PC-3 (cell line): ENCODE data around the gene IL1RAPL2. TPM values are rescaled to one million over a fixed set of nuclear protein-coding genes. Genes with fewer than 3 reads are reported as not detected.
A peak's percentile ranks its signal among the peaks of the same experiment; 100 is the strongest.

ENCODE experiments used
- ATAC-seq: fragments of 200-7000 bp; cut with Tn5 transposase; 2 replicates; pipeline ENCODE4 v1.9.1; 2020; ENCODE audit warnings: mild to moderate bottlenecking, moderate library complexity
- BruUV-seq: library from RNA; stranded (reverse); fragments of 400-500 nt; replicated peaks from 2 replicates; lab custom pipeline; 2021; lab: Mats Ljungman, UMichigan
- CTCF ChIA-PET: fragments of 300-600 bp; sonication (Branson Sonifier 250); formaldehyde crosslinking; loops from one replicate; lab custom pipeline; 2022; ENCODE audit warnings: antibody characterized with exemption; lab: Charles Lee
- POLR2A ChIA-PET: fragments of 300-600 bp; sonication (Branson Sonifier 250); formaldehyde crosslinking; loops from one replicate; lab custom pipeline; 2022; ENCODE audit warnings: antibody characterized with exemption; ENCODE audit not compliant: unreplicated experiment; lab: Charles Lee
- DNase-seq: peaks from one replicate; pipeline ENCODE4 v3.0.0-alpha.2; 2015
- H2AFZ ChIP-seq: fragments of 300-600 bp; sonication (generic); 2 replicates; pipeline ENCODE4 v1.6.0; 2016; ENCODE audit warnings: antibody characterized with exemption, low read length
- H3F3A ChIP-seq: fragments of 300-600 bp; sonication (generic); one replicate; pipeline ENCODE4 v1.6.0; 2017; ENCODE audit warnings: antibody characterized with exemption, low read length, control low read depth, mild to moderate bottlenecking; ENCODE audit not compliant: unreplicated experiment
- H3K27ac ChIP-seq: fragments of 300-600 bp; sonication (generic); 2 replicates; pipeline ENCODE4 v1.5.1; 2016; ENCODE audit warnings: mild to moderate bottlenecking, low read length
- H3K27me3 ChIP-seq: fragments of 300-600 bp; sonication (generic); 2 replicates; pipeline ENCODE4 v1.6.1; 2016; ENCODE audit warnings: low read length, mixed read lengths
- H3K36me3 ChIP-seq: fragments of 300-600 bp; sonication (generic); 2 replicates; pipeline ENCODE4 v1.6.1; 2016; ENCODE audit warnings: low read depth, mixed run types, low read length, mixed read lengths
- H3K4me1 ChIP-seq: fragments of 300-600 bp; sonication (generic); 2 replicates; pipeline ENCODE4 v1.5.1; 2016; ENCODE audit warnings: low read length; ENCODE audit not compliant: insufficient read depth
- H3K4me2 ChIP-seq: fragments of 300-600 bp; sonication (generic); 2 replicates; pipeline ENCODE4 v1.6.0; 2016; ENCODE audit warnings: low read length
- H3K4me3 ChIP-seq: fragments of 300-600 bp; sonication (generic); 2 replicates; pipeline ENCODE4 v1.5.1; 2016; ENCODE audit warnings: mild to moderate bottlenecking, low read length, mixed read lengths
- H3K79me2 ChIP-seq: fragments of 300-600 bp; sonication (generic); 2 replicates; pipeline ENCODE4 v1.6.1; 2017; ENCODE audit warnings: low read length, mixed read lengths
- H3K9ac ChIP-seq: fragments of 300-600 bp; sonication (generic); 2 replicates; pipeline ENCODE4 v1.6.0; 2016; ENCODE audit warnings: mild to moderate bottlenecking, low read length
- H3K9me2 ChIP-seq: fragments of 300-600 bp; sonication (generic); replicated peaks from 2 replicates; pipeline ENCODE4 v1.6.1; 2016; ENCODE audit warnings: mixed run types, low read length, mixed read lengths
- H3K9me3 ChIP-seq: fragments of 300-600 bp; sonication (generic); 2 replicates; pipeline ENCODE4 v1.6.1; 2016; ENCODE audit warnings: low read length, mixed read lengths
- H4K20me1 ChIP-seq: fragments of 300-600 bp; sonication (generic); 2 replicates; pipeline ENCODE4 v1.6.1; 2016; ENCODE audit warnings: low read length, mixed read lengths
- EZH2 ChIP-seq: fragments of 300-600 bp; sonication (generic); IDR thresholded peaks from one replicate; pipeline ENCODE4 v1.6.1; 2017; ENCODE audit warnings: antibody characterized with exemption, mild to moderate bottlenecking, low read length; ENCODE audit not compliant: unreplicated experiment
- EZH2phosphoT487 ChIP-seq: fragments of 300-600 bp; sonication (generic); IDR thresholded peaks from 2 replicates; pipeline ENCODE4 v1.6.1; 2018; ENCODE audit warnings: mild to moderate bottlenecking, antibody characterized with exemption, low read length, borderline replicate concordance
- intact Hi-C: fragments of 100-400 bp; cut with micrococcal nuclease; formaldehyde crosslinking; loops from 2 replicates; pipeline ENCODE4 v1.9.0; 2023
- total RNA-seq: library from RNA; depleted of rRNA; stranded (reverse); fragments of >200 nt; gene quantifications from 2 replicates; pipeline ENCODE4 v1.2.3, GENCODE V29; 2014
- TF ChIP-seq, protein P1 (sequence below): fragments of 300-600 bp; sonication (generic); conservative IDR thresholded peaks from 2 replicates; pipeline ENCODE4 v1.5.1; 2017; ENCODE audit warnings: antibody characterized with exemption, low read depth, mild to moderate bottlenecking, low read length

The IL1RAPL2 gene
- total RNA-seq, 1 experiment from 2014 or later = 0.62 TPM

DNA sequence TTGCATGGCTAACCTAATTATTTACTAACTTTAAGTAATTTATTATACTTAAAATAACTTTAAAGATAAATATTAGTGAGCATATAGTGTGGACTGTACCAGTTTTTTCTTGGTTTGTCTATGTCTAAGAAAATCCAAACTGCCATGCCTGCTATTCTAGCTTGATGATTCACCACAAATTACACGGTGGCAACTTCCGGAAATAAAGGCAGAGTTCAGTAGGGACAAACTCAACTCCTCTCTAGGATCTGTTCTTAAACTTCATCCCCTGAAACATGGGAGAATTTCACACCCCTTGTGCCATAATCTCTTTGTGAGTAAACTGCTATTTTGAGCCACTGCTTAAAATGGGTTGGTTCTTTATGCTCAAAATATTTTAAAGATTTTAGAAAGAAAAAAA is 1042.7 kb downstream of the IL1RAPL2 start:
- CTCF ChIA-PET = no interaction called here
- no TSS peak for BruUV-seq
- no peaks in the 10 kb centered on the region for H3K27me3 ChIP-seq

DNA sequence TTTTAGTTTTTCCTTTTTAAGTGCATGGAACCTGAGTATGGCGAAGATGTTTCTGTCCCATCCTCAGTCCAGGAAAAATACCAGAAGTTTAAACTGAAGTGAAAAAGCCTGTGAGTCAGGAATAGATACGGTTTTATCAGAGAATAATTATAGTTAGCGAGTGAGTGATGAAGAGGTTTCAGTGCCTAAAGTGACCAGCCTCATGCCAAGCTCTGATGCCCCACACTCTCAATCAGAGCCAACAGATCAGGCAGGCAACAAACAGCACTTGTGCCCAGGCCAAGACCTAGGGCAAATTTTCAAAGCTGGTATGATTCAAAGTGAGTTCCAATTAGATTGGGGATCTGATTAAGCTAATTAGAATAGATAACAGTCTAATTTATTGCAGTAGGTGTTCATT is 1043.5 kb downstream of the IL1RAPL2 start:
- H3K27ac ChIP-seq = peak overlapping the region; percentile 84
- no peak overlapping the region for H3K4me3 ChIP-seq
- H2AFZ ChIP-seq = no peak overlapping the region
- intact Hi-C loops = loop anchor here (5.0 kb wide), 1 partner anchor 57 kb away; no protein-coding TSS in a partner anchor
- CTCF ChIA-PET = no interaction called here
- no TSS peak for BruUV-seq
- no peaks in the 10 kb centered on the region for H3K36me3 ChIP-seq
- H4K20me1 ChIP-seq = no peaks in the 10 kb centered on the region
- no peaks in the 10 kb centered on the region for H3F3A ChIP-seq
- H3K27me3 ChIP-seq = no peaks in the 10 kb centered on the region
- no peaks in the 10 kb centered on the region for H3K9me3 ChIP-seq
- peaks cover 23% of the 10 kb centered on the region for H3K4me1 ChIP-seq
- no peak for TF ChIP-seq EZH2
- TF ChIP-seq EZH2phosphoT487 = no peak
- TF ChIP-seq, protein P1, sequence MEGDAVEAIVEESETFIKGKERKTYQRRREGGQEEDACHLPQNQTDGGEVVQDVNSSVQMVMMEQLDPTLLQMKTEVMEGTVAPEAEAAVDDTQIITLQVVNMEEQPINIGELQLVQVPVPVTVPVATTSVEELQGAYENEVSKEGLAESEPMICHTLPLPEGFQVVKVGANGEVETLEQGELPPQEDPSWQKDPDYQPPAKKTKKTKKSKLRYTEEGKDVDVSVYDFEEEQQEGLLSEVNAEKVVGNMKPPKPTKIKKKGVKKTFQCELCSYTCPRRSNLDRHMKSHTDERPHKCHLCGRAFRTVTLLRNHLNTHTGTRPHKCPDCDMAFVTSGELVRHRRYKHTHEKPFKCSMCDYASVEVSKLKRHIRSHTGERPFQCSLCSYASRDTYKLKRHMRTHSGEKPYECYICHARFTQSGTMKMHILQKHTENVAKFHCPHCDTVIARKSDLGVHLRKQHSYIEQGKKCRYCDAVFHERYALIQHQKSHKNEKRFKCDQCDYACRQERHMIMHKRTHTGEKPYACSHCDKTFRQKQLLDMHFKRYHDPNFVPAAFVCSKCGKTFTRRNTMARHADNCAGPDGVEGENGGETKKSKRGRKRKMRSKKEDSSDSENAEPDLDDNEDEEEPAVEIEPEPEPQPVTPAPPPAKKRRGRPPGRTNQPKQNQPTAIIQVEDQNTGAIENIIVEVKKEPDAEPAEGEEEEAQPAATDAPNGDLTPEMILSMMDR = no peak
- peak overlapping the region; percentile 65 for H3K4me2 ChIP-seq
- no peak overlapping the region for H3K9ac ChIP-seq
- ATAC-seq = no peak
- no peaks in the 10 kb centered on the region for H3K79me2 ChIP-seq
- no peak for DNase-seq
- POLR2A ChIA-PET = no interaction called here
- no peaks in the 10 kb centered on the region for H3K9me2 ChIP-seq

More for the DNA sequence above, 1042.7 kb downstream of the IL1RAPL2 start:
- no peak overlapping the region for H3K9ac ChIP-seq
- H3K27ac ChIP-seq = no peak overlapping the region
- no peaks in the 10 kb centered on the region for H3F3A ChIP-seq
- no peak for TF ChIP-seq EZH2phosphoT487
- TF ChIP-seq, protein P1 = no peak
- TF ChIP-seq EZH2 = no peak
- H4K20me1 ChIP-seq = no peaks in the 10 kb centered on the region
- peaks cover 23% of the 10 kb centered on the region for H3K4me1 ChIP-seq
- H3K79me2 ChIP-seq = no peaks in the 10 kb centered on the region
- no peaks in the 10 kb centered on the region for H3K9me3 ChIP-seq
- POLR2A ChIA-PET = no interaction called here
- H2AFZ ChIP-seq = no peak overlapping the region
- DNase-seq (peak; percentile 48), ATAC-seq (no peak)
- H3K4me2 ChIP-seq = no peak overlapping the region
- no peaks in the 10 kb centered on the region for H3K36me3 ChIP-seq
- no peak overlapping the region for H3K4me3 ChIP-seq
- no peaks in the 10 kb centered on the region for H3K9me2 ChIP-seq
- intact Hi-C loops = loop anchor here (5.0 kb wide), 1 partner anchor 56 kb away; no protein-coding TSS in a partner anchor

DNA sequence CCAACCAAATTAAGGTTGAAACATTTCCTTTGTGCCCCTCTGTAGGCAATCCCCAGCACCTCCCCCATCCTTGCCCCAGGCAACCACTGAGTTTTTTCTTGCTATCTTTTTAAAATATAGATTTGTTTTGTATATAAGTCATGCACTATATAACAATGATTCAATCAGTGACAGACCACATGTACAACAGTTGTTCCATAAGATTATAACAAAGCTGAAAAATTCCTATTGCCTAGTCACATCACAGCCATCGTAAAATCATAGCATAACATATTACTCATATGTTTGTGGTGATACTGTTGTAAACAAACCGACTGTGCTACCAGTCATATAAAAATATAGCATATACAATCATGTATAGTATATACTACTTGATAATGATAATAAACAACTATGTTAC is 1044.4 kb downstream of the IL1RAPL2 start:
- ATAC-seq (peak; percentile 98), DNase-seq (peak; percentile 85)
- intact Hi-C loops = loop anchor here (1.0 kb wide), 3 partner anchors 26 to 85 kb away; no protein-coding TSS in a partner anchor
- Histone ChIP-seq H3K4me2 (peak overlapping the region; percentile 65; the same call in 1 of the 2 replicates), H3K9ac (no peak overlapping the region), H2AFZ (no peak overlapping the region), H3K27ac (peak overlapping the region; percentile 84), H4K20me1 (no peaks in the 10 kb centered on the region), H3K4me1 (peaks cover 23% of the 10 kb centered on the region), H3K9me2 (no peaks in the 10 kb centered on the region), H3K27me3 (no peaks in the 10 kb centered on the region), H3K9me3 (no peaks in the 10 kb centered on the region), H3F3A (no peaks in the 10 kb centered on the region), H3K36me3 (no peaks in the 10 kb centered on the region), H3K4me3 (no peak overlapping the region), H3K79me2 (no peaks in the 10 kb centered on the region)
- POLR2A ChIA-PET = no interaction called here
- no peak for TF ChIP-seq EZH2
- TF ChIP-seq EZH2phosphoT487 = no peak
- TF ChIP-seq, protein P1 = no peak
- CTCF ChIA-PET = interaction anchor here (0.6 kb wide), 1 partner anchor 90 kb away, joined by 6 read pairs; no protein-coding TSS in a partner anchor
- no TSS peak for BruUV-seq
